COLO668 (cell line): ENCODE data around the gene RAD52.

ENCODE experiments used
- DNase-seq: peaks from one replicate; lab custom pipeline; 2025; ENCODE audit not compliant: unreplicated experiment; lab: John Stamatoyannopoulos, UW

RAD52 gene

DNA sequence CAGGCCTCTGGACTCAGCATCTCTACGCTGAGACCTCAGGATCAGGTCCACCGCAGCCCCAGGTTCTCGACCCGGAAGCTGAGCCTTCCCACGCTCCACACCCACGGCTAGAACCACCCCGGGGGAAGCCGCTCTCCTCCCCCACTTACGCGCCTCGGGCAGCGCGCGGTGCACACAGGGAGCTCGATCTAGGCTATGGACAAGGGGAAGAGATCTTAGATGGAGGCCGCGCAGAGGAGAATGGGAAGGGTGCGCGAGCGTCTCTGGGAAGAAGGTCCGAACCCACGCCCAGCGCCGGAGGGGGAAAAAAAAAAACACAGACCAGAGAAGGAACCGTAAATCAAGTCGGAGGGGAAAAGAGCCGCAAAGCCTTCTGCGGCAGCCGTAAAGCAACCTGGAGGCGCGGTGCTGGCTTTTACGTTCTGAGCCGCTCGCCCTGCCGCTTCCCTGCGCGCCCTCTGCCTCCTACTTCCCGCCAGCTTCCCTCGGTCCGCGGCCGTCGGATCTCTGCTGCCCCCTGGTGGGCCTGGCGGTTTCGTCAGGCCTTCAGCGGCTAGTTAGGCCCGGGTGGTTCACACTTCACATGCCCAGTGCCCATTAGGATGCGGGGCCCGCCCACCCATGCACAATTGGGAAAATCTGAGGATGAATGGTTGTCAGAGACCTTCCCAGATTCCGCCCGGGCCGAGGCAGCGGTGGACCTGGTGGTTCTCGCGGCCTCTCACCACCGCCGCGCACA lies at the start of gene RAD52:
Gene RAD52 (minus strand): TSS at position 242 of the 739 bp plus-strand sequence. CDS start 16,636 bp downstream, outside the sequence.
- peak; percentile 99 for DNase-seq

DNA sequence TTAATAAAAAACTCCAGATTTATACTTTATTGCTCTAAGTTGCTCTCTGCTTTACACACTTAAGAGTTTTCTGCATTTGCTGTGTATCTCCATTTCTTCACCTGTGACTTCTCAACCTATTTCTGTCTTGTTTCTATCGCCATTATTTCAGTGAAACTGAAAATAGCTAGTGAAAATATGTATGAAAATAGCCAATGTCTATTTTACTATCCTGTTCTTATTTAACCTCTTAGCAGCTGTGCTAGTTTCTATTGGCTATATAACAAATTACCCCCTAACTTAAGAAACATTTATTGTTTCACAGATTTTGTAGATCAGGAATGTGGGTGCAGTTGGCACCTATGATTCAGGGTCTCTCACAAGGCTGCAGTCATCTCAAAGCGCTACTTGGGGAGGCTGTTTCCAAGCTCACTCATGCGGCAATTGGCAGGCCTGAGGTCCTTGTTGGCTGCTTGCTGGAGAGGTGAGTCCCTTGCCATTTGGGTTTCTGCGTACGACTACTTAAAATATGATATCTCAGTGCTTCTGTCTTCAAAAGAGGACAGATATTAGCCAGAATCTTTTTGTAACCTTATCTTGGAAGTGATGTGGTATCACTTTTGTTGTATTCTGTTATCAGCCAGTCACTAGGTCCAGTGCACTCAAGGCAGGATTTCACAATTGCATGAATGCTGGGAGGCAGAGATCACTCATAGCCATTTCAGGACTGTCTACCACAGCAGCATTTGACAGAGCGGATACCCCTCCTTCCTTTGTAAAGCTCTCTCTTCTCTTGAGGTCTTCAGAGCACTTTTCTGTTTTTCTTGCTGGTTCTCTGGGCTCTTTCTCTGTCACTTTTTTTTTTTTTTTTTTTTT lies 48.8 kb upstream of the RAD52 start:
- DNase-seq, result no peak

DNA sequence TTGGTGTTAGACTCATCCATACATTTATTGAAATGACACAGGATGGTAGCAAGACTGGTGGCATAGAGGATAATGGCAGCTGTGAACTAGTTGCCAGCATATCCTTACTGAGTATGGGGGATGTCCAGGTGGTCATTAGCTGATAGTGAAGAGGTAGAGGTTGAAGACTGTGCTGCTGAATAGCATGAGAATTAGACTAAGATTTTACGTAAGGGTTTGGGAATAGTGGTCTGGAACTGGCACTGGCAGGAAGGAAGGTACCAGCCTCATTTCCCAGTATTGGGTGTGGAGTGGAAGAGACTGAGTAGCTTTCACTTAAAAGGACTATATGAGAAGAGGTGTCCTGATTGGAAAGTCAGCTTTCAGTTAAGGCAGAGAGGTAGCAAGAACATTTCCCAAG lies 48.0 kb upstream of the RAD52 start:
- DNase-seq, result no peak

DNA sequence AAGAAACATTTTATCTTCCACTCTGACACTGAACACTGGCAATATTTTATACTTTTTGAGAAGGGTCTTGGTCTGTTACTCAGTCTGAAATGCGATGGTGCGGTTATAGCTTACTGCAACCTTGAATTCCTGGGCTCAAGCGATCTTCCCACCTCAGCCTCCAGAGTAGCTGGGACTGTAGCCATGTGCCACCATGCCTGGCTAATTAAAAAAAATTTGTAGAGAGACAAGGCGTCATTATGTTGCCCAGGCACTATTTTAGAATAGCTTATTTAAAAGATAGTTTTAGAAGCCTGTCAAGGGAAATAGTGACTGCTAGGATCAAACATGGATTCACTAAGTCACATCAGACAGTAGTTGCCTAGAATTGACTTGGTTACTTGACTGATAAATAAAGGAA lies 47.4 kb upstream of the RAD52 start:
- DNase-seq, result no peak

DNA sequence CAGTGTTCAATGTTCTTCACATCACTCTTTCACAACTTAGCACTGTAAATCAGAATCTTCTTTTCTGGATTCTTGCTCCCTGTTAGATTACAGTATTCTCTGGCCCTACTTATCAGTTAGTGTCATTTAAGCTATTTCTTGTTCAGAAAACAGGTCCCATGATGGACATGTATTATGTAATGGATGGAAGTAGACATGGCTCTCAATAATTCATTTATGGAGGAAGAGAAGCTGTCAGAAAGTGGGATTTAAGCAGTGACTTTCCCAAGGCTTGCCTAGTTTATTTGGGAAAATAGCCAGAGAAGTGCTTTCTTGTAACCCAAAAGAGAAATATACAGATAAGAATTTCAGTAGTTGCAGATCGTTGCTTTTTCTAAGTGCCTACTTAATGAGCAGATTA lies 43.2 kb upstream of the RAD52 start:
- no peak for DNase-seq

DNA sequence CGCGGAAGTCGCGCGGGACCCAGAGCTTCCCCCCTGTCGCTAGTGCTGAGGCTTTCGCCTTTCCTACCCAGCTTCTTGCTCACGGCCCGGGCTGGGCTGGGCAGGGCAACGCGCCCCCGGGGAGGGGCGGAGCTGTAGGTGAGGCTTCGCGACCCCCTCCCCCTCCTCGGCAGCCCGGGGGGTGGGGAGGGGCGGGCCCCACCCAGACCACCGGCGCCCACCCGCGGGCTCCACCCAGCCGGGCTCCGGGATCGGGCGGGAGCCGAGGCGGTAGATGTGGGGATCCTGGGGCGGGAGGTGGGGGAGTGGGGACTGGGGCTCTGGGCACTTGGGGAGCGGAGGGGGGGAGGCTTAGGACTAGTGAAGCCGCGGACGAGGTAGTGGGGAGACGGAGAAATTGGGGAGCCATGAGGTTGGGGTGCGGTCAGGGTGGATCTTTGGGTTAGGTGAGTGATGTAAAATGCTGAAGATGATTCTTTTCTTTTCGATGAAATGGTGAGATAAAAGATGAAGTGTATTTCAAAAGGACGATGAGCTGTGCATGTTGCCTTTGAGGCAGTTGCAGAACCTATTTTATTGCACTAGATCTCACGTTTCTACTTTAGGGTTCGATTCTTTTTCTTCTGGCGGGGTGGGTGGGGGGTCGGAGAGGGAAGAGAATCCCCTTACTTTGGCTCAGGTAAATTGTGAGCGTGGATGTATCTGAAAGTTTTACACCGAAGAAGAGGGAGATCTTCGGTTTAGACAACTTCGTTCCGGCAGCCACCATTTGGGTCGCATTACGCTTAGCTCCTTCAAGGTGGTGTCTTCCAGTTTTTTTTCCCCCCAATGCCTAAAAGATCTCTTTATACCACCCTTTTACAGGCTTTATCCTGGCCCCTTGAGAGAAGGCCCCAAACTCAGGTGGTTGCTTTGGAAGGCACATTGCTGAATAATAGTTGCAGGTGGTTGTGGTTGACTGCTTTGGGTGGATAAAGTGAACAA lies 42.1 kb upstream of the RAD52 start:
- no peak for DNase-seq

DNA sequence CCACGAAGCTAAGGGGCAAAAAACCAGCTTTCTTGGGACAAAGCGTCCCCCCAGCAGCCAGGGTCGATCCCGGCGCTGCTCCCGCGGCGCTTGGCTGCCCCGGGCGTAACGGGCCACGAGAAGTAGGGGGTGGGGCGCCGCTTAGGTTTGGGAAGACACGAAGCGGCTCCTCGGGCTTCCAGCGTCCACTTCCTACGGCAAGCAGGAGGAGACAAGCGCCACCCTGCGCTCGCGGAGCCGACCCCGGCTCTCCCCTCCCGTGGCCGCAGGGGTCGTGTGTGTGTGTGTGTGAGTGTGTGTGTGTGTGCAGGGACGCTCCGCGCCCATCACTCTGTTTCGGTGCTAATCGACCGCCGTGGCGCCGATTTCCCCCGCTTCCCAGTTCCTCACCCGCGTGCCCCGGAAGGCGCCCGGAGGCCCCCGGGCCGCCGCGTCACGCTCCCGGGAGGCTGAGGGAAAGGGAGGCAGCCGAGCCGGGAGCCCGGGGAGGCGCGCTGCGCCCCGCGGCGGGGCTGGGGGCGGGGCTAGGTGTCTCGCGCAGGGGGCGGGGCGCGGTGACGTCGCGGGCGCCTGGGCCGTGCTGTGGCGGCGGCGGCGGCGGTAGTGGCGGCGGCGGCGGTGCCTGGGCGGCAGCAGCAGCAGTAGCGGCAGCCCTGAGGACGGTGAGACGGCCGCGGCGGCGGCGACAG lies 41.3 kb upstream of the RAD52 start, which contains the start of gene ERC1:
Gene ERC1 (plus strand): TSS at position 563 of the 689 bp plus-strand sequence. CDS start 36,681 bp downstream, outside the sequence.
- peak; percentile 96 for DNase-seq

DNA sequence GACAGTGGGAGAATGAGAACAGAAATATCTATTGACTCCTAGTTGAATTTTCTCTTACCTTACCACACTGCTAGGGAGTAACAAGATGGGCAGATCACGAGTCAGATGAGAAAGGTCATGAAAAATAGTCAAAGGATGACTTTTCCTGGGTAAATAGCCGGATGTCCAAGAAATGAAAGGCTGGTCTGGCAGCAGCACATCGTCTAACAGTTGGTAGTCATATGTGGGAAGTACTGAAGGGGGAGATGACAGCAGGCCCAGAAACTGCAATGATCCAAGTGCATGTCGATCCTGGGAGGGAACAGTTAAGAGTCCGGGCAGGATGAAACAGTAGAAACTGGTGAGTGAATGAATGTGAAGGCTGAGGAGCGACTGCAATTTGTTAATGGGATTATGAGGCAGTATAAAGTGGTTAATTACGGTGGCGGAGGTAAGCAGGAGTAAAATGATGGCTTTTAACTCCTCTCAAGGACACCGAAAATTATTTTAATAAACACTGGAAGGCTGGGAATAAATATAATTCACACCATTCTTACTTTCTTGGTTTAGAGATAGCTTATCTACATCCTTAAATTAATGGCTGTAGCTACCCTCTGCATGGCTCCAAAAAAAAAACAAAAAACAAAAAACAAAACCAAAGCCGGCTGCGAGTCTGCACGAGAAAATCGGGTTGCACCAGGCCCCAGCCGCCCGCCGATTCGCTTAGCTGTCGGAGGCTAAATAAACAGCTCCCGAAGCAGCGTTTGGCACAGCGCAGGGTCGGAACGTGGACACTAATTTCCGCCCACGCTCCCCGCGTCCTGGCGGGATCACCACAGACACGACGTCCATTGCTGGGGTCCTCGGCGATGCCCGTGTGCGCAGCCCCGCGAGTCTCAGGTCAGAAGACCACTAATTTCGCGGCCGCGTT lies 40.5 kb upstream of the RAD52 start:
- DNase-seq, result peak; percentile 85

DNA sequence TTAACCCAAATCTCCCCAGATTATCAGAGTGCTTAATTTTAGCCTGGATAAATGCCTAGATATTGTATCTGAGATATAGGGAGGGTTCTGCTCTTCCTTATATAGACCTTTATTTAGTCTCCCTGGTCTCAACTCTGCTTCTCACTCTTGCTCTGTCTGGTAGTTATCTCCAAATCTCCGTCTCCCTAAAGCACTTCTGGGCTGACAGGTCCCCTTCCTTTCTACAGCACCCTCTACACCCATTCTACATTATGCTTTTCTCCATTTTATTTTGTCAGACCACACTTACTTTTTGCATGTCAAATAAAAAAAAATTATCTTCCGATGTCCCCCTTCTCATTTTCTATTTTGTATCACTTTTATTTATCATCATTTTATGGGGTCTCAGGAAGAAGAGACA lies 39.6 kb upstream of the RAD52 start:
- no peak for DNase-seq

DNA sequence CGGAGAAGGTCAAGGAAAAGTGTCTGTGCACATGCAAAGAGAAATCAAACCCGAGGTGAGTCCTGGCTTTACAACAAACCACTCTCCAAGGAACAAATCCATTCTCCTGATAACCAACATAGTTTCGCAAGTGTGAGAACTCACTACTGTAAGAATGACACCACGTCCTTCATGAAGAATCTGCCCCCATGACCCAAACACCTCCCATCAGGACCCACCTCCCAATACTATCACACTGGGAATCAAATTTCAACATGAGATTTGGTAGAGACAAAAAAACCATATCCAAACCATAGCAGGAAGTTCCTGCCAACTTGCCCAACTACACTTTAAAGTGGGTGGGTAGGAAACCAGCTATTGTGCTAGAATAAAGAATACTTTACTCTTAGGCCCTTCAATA lies 39.2 kb upstream of the RAD52 start:
- DNase-seq, result no peak

DNA sequence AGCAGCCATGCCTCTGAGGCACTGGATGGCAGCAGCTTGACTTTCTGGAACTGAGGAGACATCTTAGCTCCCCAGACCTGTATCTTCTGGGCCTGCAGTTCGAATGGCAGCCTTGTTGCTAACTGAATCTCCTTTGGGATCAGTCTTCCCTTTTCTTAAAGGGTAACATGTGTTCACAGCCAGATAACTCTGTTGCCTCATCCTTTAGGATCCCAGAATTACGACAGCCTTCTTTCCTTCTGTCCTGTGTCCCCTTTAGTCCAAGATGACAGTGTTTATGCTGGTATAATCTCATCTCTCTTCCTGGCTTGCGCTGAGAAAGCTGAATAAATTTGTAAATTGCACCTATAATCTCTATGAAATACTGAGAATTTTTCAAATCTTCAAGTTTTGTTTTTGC lies 32.5 kb upstream of the RAD52 start:
- no peak for DNase-seq

DNA sequence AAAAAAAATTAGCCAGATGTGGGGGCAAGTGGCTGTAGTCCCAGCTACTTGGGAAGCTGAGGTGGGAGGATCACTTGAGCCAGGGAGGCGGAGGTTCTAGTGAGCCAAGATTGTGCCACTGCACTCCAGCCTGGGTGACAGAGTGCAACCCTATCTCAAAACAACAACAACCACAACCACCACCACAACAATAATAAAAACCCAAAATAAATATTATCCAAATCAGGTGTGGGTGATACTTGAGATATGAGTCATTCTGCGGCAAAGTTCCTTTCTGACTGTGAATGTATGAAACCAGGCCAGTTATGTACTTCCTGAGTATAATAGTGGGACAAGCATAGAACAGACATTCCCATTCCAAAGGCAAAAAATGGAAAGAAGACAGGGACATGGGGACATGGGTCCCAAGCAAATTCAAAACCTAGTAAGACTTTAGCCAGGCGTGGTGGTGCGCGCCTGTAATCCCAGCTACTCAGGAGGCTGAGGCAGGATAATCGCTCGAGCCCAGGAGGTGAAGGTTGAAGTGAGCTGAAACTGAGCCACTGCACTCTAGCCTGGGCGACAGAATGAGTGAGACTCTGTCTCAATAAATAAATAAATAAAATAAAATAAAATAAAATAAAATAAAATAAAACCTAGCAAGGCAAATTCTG lies 31.8 kb upstream of the RAD52 start:
- no peak for DNase-seq

DNA sequence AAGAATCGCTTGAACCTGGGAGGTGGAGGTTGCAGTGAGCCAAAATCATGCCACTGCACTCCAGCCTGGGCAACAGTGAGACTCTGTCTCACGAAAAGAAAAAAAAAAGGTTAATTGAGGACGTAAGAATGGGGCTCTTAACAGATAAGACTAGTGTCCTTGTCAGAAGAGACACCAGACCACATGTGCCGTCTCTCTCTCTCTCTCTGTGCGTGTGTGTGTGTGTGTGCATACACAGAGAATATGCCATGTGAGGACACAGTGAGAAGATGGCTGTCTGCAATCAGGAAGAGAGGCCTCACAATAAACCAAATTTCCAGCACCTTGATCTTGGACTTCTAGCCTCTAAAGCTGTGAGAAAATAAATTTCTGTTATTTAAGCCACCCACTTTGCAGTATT lies 29.9 kb upstream of the RAD52 start:
- DNase-seq, result no peak

DNA sequence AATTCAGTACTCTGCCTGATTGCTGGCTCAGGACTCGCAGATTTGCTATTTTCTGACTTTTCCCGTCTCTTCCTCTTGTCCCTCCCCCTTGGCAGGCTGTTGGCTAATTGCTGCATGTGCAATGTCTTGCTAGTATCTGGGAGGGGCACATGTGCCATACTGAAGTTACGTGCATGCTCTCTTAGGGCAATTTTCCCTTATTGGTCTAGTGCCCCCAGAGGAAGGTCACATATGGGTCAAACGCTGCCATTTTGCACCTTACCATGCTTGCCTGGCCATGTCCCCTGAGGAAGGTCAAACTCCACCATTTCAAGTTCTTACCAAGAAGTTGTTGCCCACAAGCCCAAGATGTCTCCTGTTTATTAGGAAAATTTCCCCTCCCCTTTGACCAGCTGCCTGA lies 27.7 kb upstream of the RAD52 start:
- no peak for DNase-seq

DNA sequence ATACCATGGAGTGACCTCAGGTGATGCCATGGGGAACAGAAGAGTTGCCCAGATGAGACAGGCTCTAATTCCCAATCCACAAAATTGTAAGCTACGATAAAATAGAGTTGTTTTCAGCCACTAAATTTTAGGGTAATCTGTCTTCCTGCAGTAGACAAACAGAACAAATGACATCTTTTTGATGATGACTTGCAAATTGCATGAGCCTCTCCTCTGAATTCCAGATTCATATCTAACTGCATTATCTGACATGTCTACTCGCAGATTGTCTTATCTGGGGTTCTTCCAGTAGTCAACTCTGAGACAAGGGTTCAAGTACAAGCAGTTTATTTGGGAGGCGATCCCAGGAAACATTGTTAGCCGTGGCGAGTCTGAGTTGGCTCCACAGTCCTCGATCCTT lies 27.1 kb upstream of the RAD52 start:
- DNase-seq, result no peak

DNA sequence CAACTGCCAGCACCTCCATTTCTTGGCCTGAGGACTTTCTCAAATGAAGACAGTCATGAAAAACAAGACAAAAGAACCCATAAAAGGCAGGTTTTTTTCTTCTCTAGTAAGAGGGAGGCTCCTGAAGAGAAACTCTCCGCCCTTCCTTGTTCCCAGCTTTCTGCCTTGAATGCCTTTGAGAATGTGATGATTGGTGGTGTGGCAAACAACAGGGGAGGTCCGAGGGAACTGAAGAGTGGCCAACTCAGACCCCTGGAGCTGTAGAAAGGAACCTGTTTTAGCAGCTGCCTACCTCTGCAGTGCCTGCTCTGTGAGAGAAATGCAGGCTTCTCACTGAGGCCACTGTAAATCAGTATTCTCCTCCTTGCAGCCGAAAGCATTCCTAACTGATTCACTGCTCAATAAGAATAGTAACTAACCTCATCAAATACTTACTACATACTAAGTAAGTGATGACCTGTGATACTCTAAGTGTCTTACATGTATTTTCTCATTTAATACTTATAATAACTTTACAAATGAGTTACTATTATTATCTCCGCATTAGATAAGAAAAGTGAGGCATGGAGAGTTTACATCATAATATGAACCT lies 24.9 kb upstream of the RAD52 start:
- DNase-seq, result no peak

DNA sequence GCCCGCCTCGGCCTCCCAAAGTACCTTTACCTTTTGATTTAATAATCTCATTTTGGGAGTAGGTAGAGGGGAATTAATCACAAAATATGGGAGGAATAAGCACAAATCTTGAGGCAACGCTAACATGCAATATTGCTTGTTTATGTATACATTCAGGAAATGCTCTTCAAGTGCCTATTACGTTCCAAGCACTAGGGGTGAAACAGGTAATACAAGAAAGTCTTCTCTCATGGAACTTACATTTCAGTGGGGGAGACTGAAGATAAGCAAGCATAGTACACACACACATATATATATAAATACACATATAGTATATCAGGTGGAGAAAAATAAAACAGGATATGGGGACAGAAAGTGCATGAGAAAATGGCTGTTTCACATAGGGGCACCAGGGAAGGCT lies 22.5 kb upstream of the RAD52 start:
- DNase-seq, result no peak

DNA sequence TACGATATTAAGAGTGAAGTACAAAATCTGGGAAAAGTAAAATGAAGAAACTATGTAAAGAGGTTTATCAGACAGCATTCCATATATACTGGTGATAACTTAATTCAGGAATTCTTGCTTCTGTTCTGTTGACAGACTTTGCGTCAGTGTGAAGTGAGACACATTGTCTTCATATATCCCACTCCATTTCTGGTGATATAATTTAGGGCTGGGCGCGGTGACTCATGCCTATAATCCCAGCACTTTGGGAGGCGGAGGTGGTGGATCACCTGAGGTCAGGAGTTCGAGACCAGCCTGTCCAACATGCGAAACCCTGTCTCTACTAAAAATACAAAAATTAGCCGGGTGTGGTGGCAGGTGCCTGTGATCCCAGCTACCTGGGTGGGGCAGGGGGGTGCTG lies 20.3 kb upstream of the RAD52 start:
- DNase-seq, result no peak

DNA sequence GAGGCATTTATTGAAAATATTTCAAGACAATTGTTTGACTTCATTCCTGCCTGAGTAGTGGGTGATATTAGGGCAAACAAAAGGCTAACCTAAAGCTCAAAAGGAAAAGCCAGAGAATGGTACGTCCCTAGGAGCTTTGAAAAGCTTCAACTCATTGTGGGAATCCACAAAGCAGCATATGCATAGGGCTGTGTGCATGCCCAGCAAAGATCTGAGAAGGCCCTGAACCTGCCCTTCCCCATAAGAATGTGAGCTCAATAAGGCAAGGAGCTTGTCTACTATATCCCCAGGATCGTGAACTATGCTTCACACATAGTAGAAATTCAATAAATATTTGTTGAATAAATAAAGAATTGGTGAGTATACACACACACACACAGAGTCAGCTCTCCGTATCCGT lies 19.1 kb upstream of the RAD52 start:
- no peak for DNase-seq
